Motor neuron (in vitro differentiated cells): ENCODE results near the gene RXRA. TPM values are rescaled to one million over a fixed set of nuclear protein-coding genes. Genes with fewer than 3 reads are reported as not detected.

Experiments
- ATAC-seq, 8 experiments: fragments of 200-7000 bp; cut with Tn5 transposase; replicated peaks in 6 of 8; 2 replicates each; pipeline ENCODE4 v1.8.0; 2021; ENCODE audit warnings: mild to moderate bottlenecking in 8 of 8, moderate library complexity in 8 of 8
- H3K27ac ChIP-seq, 2 donors: fragments of 250-450 bp; sonication (Bioruptor Pico); 2 replicates each; pipeline ENCODE4 v1.9.0; 2021; ENCODE audit warnings: antibody characterized with exemption in 2 of 2, mild to moderate bottlenecking in 2 of 2, moderate library complexity in 1 of 2
- H3K4me1 ChIP-seq, 2 donors: fragments of 250-450 bp; sonication (Bioruptor Pico); replicated peaks in 1 of 2; 2 replicates each; pipeline ENCODE4 v1.6.1; 2021; ENCODE audit warnings: antibody characterized with exemption in 2 of 2, mild to moderate bottlenecking in 2 of 2, moderate library complexity in 1 of 2
- H3K4me3 ChIP-seq, 5 donors: fragments of 250-450 bp; sonication (Bioruptor Pico); 2 replicates each; pipeline ENCODE4 v1.9.0; 2021; ENCODE audit warnings: antibody characterized with exemption in 5 of 5, mild to moderate bottlenecking in 5 of 5, moderate library complexity in 4 of 5
- WGBS, 10 experiments: fragments of 450-650 bp; shearing (Covaris generic); methylation state at CpG; one replicate each; pipeline ENCODE4 v1.0.0; 2022; 5-methylcytosine and 5-hydroxymethylcytosine counted together
- in situ Hi-C, 9 experiments: fragments of 400-800 bp; cut with MboI; loops; one replicate each; pipeline ENCODE4 v1.15.0; 2021; ENCODE audit warnings: low sequenced_read_pairs in 9 of 9, low pct_unique_long_range_greater_than_20kb in 2 of 9; ENCODE audit not compliant: unreplicated experiment in 9 of 9
- total RNA-seq, 8 experiments: library from RNA; unstranded; fragments of 300-600 nt; gene quantifications; 2 replicates each; pipeline versions ENCODE4 v1.2.3 to v1.2.4, GENCODE V29; 2022

Gene RXRA
- total RNA-seq, 8 experiments from 2014 or later: 10.2 to 20.7 (median 13.3) TPM

- no peak overlapping the region for H3K27ac ChIP-seq
- WGBS, 10 experiments: 92 to 100% methylated on average over 2 of the region's 2 CpGs; no CpG with 5 or more reads in 8 of the 10 experiments
- ATAC-seq: peak in 1 of 8 experiments; percentile 36
- no peak overlapping the region for H3K4me3 ChIP-seq
- in situ Hi-C loops: no loop called here
- H3K4me1 ChIP-seq: no peaks in the 10 kb centered on the region
These were observed 73.3 kb downstream of the RXRA start for GRCh38 chr9:134399435-134400056.

GRCh38 chr9:134400283-134400682, 74.0 kb downstream of the RXRA start:
- H3K4me3 ChIP-seq: no peak overlapping the region
- in situ Hi-C loops: no loop called here
- WGBS, 10 experiments: 80 to 100% (median 97%) methylated on average over 1 to 3 of the region's 10 CpGs; no CpG with 5 or more reads in 6 of the 10 experiments
- H3K27ac ChIP-seq: no peak overlapping the region
- H3K4me1 ChIP-seq: no peaks in the 10 kb centered on the region
- ATAC-seq: no peak

- in situ Hi-C loops: no loop called here
- Histone ChIP-seq H3K27ac (no peak overlapping the region), H3K4me3 (no peak overlapping the region), H3K4me1 (peaks cover 4 to 6% of the 10 kb centered on the region in 2 donors)
- no peak for ATAC-seq
- WGBS, 10 experiments: 88 to 100% (median 91%) methylated on average over 3 to 4 of the region's 19 CpGs; no CpG with 5 or more reads in 7 of the 10 experiments
These were observed 75.1 kb downstream of the RXRA start for GRCh38 chr9:134401391-134401790.

GRCh38 chr9:134402182-134402581, 75.9 kb downstream of the RXRA start:
- in situ Hi-C loops: no loop called here
- peaks cover 12 to 14% of the 10 kb centered on the region in 2 donors for H3K4me1 ChIP-seq
- ATAC-seq: no peak
- no peak overlapping the region for H3K4me3 ChIP-seq
- no peak overlapping the region for H3K27ac ChIP-seq
- WGBS, 10 experiments: 94 to 100% methylated on average over 1 to 10 of the region's 12 CpGs; no CpG with 5 or more reads in 8 of the 10 experiments

- in situ Hi-C loops: no loop called here
- Histone ChIP-seq H3K4me1 (peaks cover 22 to 24% of the 10 kb centered on the region in 2 donors), H3K4me3 (no peak overlapping the region), H3K27ac (no peak overlapping the region)
- ATAC-seq: no peak
- WGBS, 10 experiments: 40 to 100% (median 85%) methylated on average over 1 to 4 of the region's 11 CpGs; no CpG with 5 or more reads in 6 of the 10 experiments
These were observed 77.0 kb downstream of the RXRA start for GRCh38 chr9:134403292-134403681.

GRCh38 chr9:134403682-134404301, 77.5 kb downstream of the RXRA start:
- 28 to 100% (median 78%) methylated on average over 2 to 5 of the region's 17 CpGs; no CpG with 5 or more reads in 6 of the 10 experiments for WGBS, 10 experiments
- in situ Hi-C loops: no loop called here
- ATAC-seq: peak in 1 of 8 experiments; percentile 3
- H3K4me3 ChIP-seq: no peak overlapping the region
- peaks cover 22 to 25% of the 10 kb centered on the region in 2 donors for H3K4me1 ChIP-seq
- H3K27ac ChIP-seq: no peak overlapping the region

GRCh38 chr9:134404376-134405358, 78.4 kb downstream of the RXRA start:
- no peak overlapping the region for H3K27ac ChIP-seq
- no peak for ATAC-seq
- no peak overlapping the region for H3K4me3 ChIP-seq
- 83 to 100% (median 95%) methylated on average over 3 to 18 of the region's 34 CpGs; no CpG with 5 or more reads in 6 of the 10 experiments for WGBS, 10 experiments
- in situ Hi-C loops: no loop called here
- peaks cover 22 to 25% of the 10 kb centered on the region in 2 donors for H3K4me1 ChIP-seq

- 97% methylated on average over 6 of the region's 9 CpGs; no CpG with 5 or more reads in 9 of the 10 experiments for WGBS, 10 experiments
These were observed 79.3 kb downstream of the RXRA start for GRCh38 chr9:134405527-134405926.

GRCh38 chr9:134406366-134407120, 80.3 kb downstream of the RXRA start:
- 13 to 83% (median 48%) methylated on average over 2 to 12 of the region's 23 CpGs; no CpG with 5 or more reads in 2 of the 10 experiments for WGBS, 10 experiments
- Histone ChIP-seq H3K4me3 (no peak overlapping the region), H3K4me1 (peaks cover 22 to 25% of the 10 kb centered on the region in 2 donors), H3K27ac (peak overlapping the region in 1 of 2 donors; percentile 69)
- peak; percentile 1 to 33 (median 12) for ATAC-seq
- in situ Hi-C loops: no loop called here

More at GRCh38 chr9:134405527-134405926, 79.3 kb downstream of the RXRA start:
- Histone ChIP-seq H3K4me3 (no peak overlapping the region), H3K27ac (no peak overlapping the region), H3K4me1 (peaks cover 22 to 25% of the 10 kb centered on the region in 2 donors)
- ATAC-seq: no peak
- in situ Hi-C loops: no loop called here

GRCh38 chr9:134407121-134407779, 81.0 kb downstream of the RXRA start:
- Histone ChIP-seq H3K27ac (peak overlapping the region in 1 of 2 donors; percentile 69), H3K4me1 (peaks cover 22 to 28% of the 10 kb centered on the region in 2 donors), H3K4me3 (peak overlapping the region in 1 of 5 donors; percentile 2)
- 0 to 13% (median 4%) methylated on average over 3 to 11 of the region's 33 CpGs; no CpG with 5 or more reads in 6 of the 10 experiments for WGBS, 10 experiments
- in situ Hi-C loops: no loop called here
- peak; percentile 81 to 93 (median 88) for ATAC-seq

GRCh38 chr9:134408389-134408788, 82.1 kb downstream of the RXRA start:
- Histone ChIP-seq H3K4me1 (peaks cover 22 to 28% of the 10 kb centered on the region in 2 donors), H3K4me3 (no peak overlapping the region), H3K27ac (no peak overlapping the region)
- in situ Hi-C loops: no loop called here
- peak in 2 of 8 experiments; percentile 23 to 28 for ATAC-seq
- 100% methylated on average over 1 of the region's 9 CpGs; no CpG with 5 or more reads in 9 of the 10 experiments for WGBS, 10 experiments
